Mesendoderm (in vitro differentiated cells): ENCODE data around the gene C14orf180.

ENCODE experiments used
- DNase-seq: peaks from one replicate; pipeline ENCODE4 v3.0.0; 2013
- H2AK5ac ChIP-seq: 2 replicates; pipeline ENCODE4 v1.6.1; 2013; ENCODE audit warnings: low read length, inconsistent platforms
- H2BK120ac ChIP-seq: 2 replicates; pipeline ENCODE4 v1.6.1; 2013; ENCODE audit warnings: low read depth, mild to moderate bottlenecking, low read length, moderate library complexity, mixed read lengths
- H2BK15ac ChIP-seq: replicated peaks from 2 replicates; pipeline ENCODE4 v1.6.1; 2013; ENCODE audit warnings: low read depth, mild to moderate bottlenecking, moderate library complexity
- H2BK5ac ChIP-seq: 2 replicates; pipeline ENCODE4 v1.6.1; 2013; ENCODE audit warnings: low read length, inconsistent platforms
- H3K18ac ChIP-seq: 2 replicates; pipeline ENCODE4 v1.6.1; 2013; ENCODE audit warnings: mild to moderate bottlenecking, low read length, mixed read lengths
- H3K23ac ChIP-seq: one replicate; pipeline ENCODE4 v1.6.1; 2013; ENCODE audit warnings: low read length
- H3K27ac ChIP-seq: 2 replicates; pipeline ENCODE4 v1.5.1; 2013; ENCODE audit warnings: low read depth, mild to moderate bottlenecking, inconsistent platforms, low read length, moderate library complexity
- H3K27me3 ChIP-seq: 2 replicates; pipeline ENCODE4 v1.6.1; 2013; ENCODE audit warnings: low read length, control low read depth, mild to moderate bottlenecking, inconsistent platforms; ENCODE audit not compliant: insufficient read depth, poor library complexity
- H3K36me3 ChIP-seq: 2 replicates; pipeline ENCODE4 v1.6.1; 2013; ENCODE audit warnings: low read length, inconsistent platforms; ENCODE audit not compliant: control insufficient read depth, insufficient read depth
- H3K4ac ChIP-seq: one replicate; pipeline ENCODE4 v1.6.1; 2013; ENCODE audit warnings: low read depth, mild to moderate bottlenecking, low read length, moderate library complexity
- H3K4me1 ChIP-seq: 2 replicates; pipeline ENCODE4 v1.6.1; 2013; ENCODE audit warnings: low read depth, low read length, inconsistent platforms; ENCODE audit not compliant: control insufficient read depth
- H3K4me2 ChIP-seq: 2 replicates; pipeline ENCODE4 v1.6.1; 2013; ENCODE audit warnings: low read length
- H3K4me3 ChIP-seq: 2 replicates; pipeline ENCODE4 v1.5.1; 2013; ENCODE audit warnings: mild to moderate bottlenecking, low read length
- H3K56ac ChIP-seq: one replicate; pipeline ENCODE4 v1.6.1; 2013; ENCODE audit warnings: low read length
- H3K79me1 ChIP-seq: 2 replicates; pipeline ENCODE4 v1.6.1; 2013; ENCODE audit warnings: low read length, inconsistent platforms
- H3K79me2 ChIP-seq: 2 replicates; pipeline ENCODE4 v1.6.1; 2013; ENCODE audit warnings: mild to moderate bottlenecking, low read length; ENCODE audit not compliant: control insufficient read depth, insufficient read depth
- H3K9ac ChIP-seq: 2 replicates; pipeline ENCODE4 v1.6.1; 2013; ENCODE audit warnings: low read length, inconsistent platforms
- H4K5ac ChIP-seq: one replicate; pipeline ENCODE4 v1.6.1; 2013; ENCODE audit warnings: low read length
- H4K8ac ChIP-seq: one replicate; pipeline ENCODE4 v1.6.1; 2013; ENCODE audit warnings: low read depth, mild to moderate bottlenecking, control low read depth, low read length, moderate library complexity
- WGBS: extraction: QIAGEN DNeasy Blood & Tissue Kit; methylation state at CpG from one replicate; pipeline ENCODE4 v1.1.7; 2013; ENCODE audit warnings: low lambda C conversion rate, missing lambda C conversion rate; ENCODE audit not compliant: insufficient coverage; ENCODE audit errors: extremely low coverage; 5-methylcytosine and 5-hydroxymethylcytosine counted together

C14orf180 gene

GRCh38 chr14:104568620-104569019 is 10.9 kb upstream of the C14orf180 start:
- H3K18ac ChIP-seq: no peak overlapping the region
- H3K56ac ChIP-seq: no peak overlapping the region
- no peak overlapping the region for H2BK120ac ChIP-seq
- no peaks in the 10 kb centered on the region for H3K36me3 ChIP-seq
- DNase-seq: no peak
- no peak overlapping the region for H3K4ac ChIP-seq
- no peak overlapping the region for H3K23ac ChIP-seq
- no peaks in the 10 kb centered on the region for H3K27me3 ChIP-seq
- no peak overlapping the region for H3K9ac ChIP-seq
- H4K8ac ChIP-seq: no peak overlapping the region
- H3K4me3 ChIP-seq: no peak overlapping the region
- no peak overlapping the region for H2BK5ac ChIP-seq
- no peak overlapping the region for H3K27ac ChIP-seq
- H3K79me2 ChIP-seq: no peaks in the 10 kb centered on the region
- no peak overlapping the region for H2BK15ac ChIP-seq
- H2AK5ac ChIP-seq: no peak overlapping the region
- no peak overlapping the region for H3K4me2 ChIP-seq
- H4K5ac ChIP-seq: no peak overlapping the region
- H3K4me1 ChIP-seq: no peaks in the 10 kb centered on the region
- no CpG with 5 or more reads among the region's 11 CpGs for WGBS
- H3K79me1 ChIP-seq: no peaks in the 10 kb centered on the region

- no peaks in the 10 kb centered on the region for H3K36me3 ChIP-seq
- H4K5ac ChIP-seq: no peak overlapping the region
- H2BK15ac ChIP-seq: no peak overlapping the region
- H3K4me1 ChIP-seq: no peaks in the 10 kb centered on the region
- no peak overlapping the region for H3K4me3 ChIP-seq
- no peak overlapping the region for H3K27ac ChIP-seq
- no peak for DNase-seq
- H3K9ac ChIP-seq: no peak overlapping the region
- no peak overlapping the region for H3K56ac ChIP-seq
- H3K4ac ChIP-seq: no peak overlapping the region
- no peaks in the 10 kb centered on the region for H3K27me3 ChIP-seq
- WGBS: no CpG with 5 or more reads among the region's 10 CpGs
- no peak overlapping the region for H2BK5ac ChIP-seq
- no peak overlapping the region for H2BK120ac ChIP-seq
- no peak overlapping the region for H4K8ac ChIP-seq
- H3K23ac ChIP-seq: no peak overlapping the region
- H3K18ac ChIP-seq: no peak overlapping the region
- H3K79me2 ChIP-seq: no peaks in the 10 kb centered on the region
- no peaks in the 10 kb centered on the region for H3K79me1 ChIP-seq
- H3K4me2 ChIP-seq: no peak overlapping the region
- no peak overlapping the region for H2AK5ac ChIP-seq
Measured at GRCh38 chr14:104569435-104569834, 10.1 kb upstream of the C14orf180 start.

- no peak overlapping the region for H2BK120ac ChIP-seq
- no peaks in the 10 kb centered on the region for H3K27me3 ChIP-seq
- H3K36me3 ChIP-seq: no peaks in the 10 kb centered on the region
- no peak overlapping the region for H3K23ac ChIP-seq
- peak overlapping the region; percentile 34 for H3K56ac ChIP-seq
- WGBS: no CpG with 5 or more reads among the region's 16 CpGs
- H2BK5ac ChIP-seq: no peak overlapping the region
- no peaks in the 10 kb centered on the region for H3K79me1 ChIP-seq
- no peak overlapping the region for H4K5ac ChIP-seq
- no peak overlapping the region for H3K9ac ChIP-seq
- H4K8ac ChIP-seq: no peak overlapping the region
- no peaks in the 10 kb centered on the region for H3K4me1 ChIP-seq
- DNase-seq: no peak
- no peak overlapping the region for H3K27ac ChIP-seq
- H3K4ac ChIP-seq: no peak overlapping the region
- H2BK15ac ChIP-seq: no peak overlapping the region
- H2AK5ac ChIP-seq: no peak overlapping the region
- H3K4me3 ChIP-seq: no peak overlapping the region
- H3K4me2 ChIP-seq: no peak overlapping the region
- no peak overlapping the region for H3K18ac ChIP-seq
- no peaks in the 10 kb centered on the region for H3K79me2 ChIP-seq
Measured at GRCh38 chr14:104571246-104571645, 8.3 kb upstream of the C14orf180 start.

GRCh38 chr14:104572024-104572626 is 7.4 kb upstream of the C14orf180 start:
- Histone ChIP-seq H3K9ac (no peak overlapping the region), H4K5ac (no peak overlapping the region), H3K23ac (no peak overlapping the region), H4K8ac (no peak overlapping the region), H2BK15ac (no peak overlapping the region), H3K4me1 (no peaks in the 10 kb centered on the region), H3K18ac (no peak overlapping the region), H2BK5ac (no peak overlapping the region), H3K27ac (no peak overlapping the region), H2AK5ac (no peak overlapping the region), H3K4me2 (no peak overlapping the region), H3K4me3 (no peak overlapping the region), H3K4ac (no peak overlapping the region), H3K27me3 (no peaks in the 10 kb centered on the region), H3K79me2 (no peaks in the 10 kb centered on the region), H3K36me3 (no peaks in the 10 kb centered on the region), H2BK120ac (no peak overlapping the region), H3K79me1 (no peaks in the 10 kb centered on the region), H3K56ac (no peak overlapping the region)
- DNase-seq: no peak
- WGBS: no CpG with 5 or more reads among the region's 11 CpGs

- H3K9ac ChIP-seq: no peak overlapping the region
- H3K4ac ChIP-seq: no peak overlapping the region
- no peaks in the 10 kb centered on the region for H3K79me2 ChIP-seq
- no peak overlapping the region for H3K56ac ChIP-seq
- no CpG with 5 or more reads among the region's 7 CpGs for WGBS
- H3K27me3 ChIP-seq: no peaks in the 10 kb centered on the region
- no peak overlapping the region for H3K4me3 ChIP-seq
- H3K18ac ChIP-seq: no peak overlapping the region
- H3K27ac ChIP-seq: no peak overlapping the region
- H4K5ac ChIP-seq: no peak overlapping the region
- H3K23ac ChIP-seq: no peak overlapping the region
- no peak overlapping the region for H2BK5ac ChIP-seq
- no peak overlapping the region for H2BK15ac ChIP-seq
- no peak overlapping the region for H4K8ac ChIP-seq
- no peak for DNase-seq
- H3K36me3 ChIP-seq: no peaks in the 10 kb centered on the region
- no peaks in the 10 kb centered on the region for H3K4me1 ChIP-seq
- H2BK120ac ChIP-seq: no peak overlapping the region
- H3K79me1 ChIP-seq: no peaks in the 10 kb centered on the region
- H3K4me2 ChIP-seq: no peak overlapping the region
- no peak overlapping the region for H2AK5ac ChIP-seq
Measured at GRCh38 chr14:104572668-104573067, 6.9 kb upstream of the C14orf180 start.

- no peaks in the 10 kb centered on the region for H3K79me1 ChIP-seq
- no peak overlapping the region for H3K4me2 ChIP-seq
- no CpG with 5 or more reads among the region's 9 CpGs for WGBS
- DNase-seq: peak; percentile 12
- no peak overlapping the region for H3K4me3 ChIP-seq
- H2BK5ac ChIP-seq: no peak overlapping the region
- H4K8ac ChIP-seq: no peak overlapping the region
- H4K5ac ChIP-seq: no peak overlapping the region
- no peaks in the 10 kb centered on the region for H3K4me1 ChIP-seq
- H2BK15ac ChIP-seq: no peak overlapping the region
- no peaks in the 10 kb centered on the region for H3K27me3 ChIP-seq
- H2BK120ac ChIP-seq: no peak overlapping the region
- no peak overlapping the region for H3K23ac ChIP-seq
- peak overlapping the region; percentile 34 for H3K56ac ChIP-seq
- no peak overlapping the region for H3K4ac ChIP-seq
- no peaks in the 10 kb centered on the region for H3K79me2 ChIP-seq
- no peak overlapping the region for H3K18ac ChIP-seq
- no peak overlapping the region for H3K27ac ChIP-seq
- H2AK5ac ChIP-seq: no peak overlapping the region
- no peak overlapping the region for H3K9ac ChIP-seq
- no peaks in the 10 kb centered on the region for H3K36me3 ChIP-seq
Measured at GRCh38 chr14:104573930-104574329, 5.6 kb upstream of the C14orf180 start.
